Non-pigmented ciliary epithelial cell (primary cell): Measurements from ENCODE around the gene ARHGAP27.
A peak's percentile ranks its signal among the peaks of the same experiment; 100 is the strongest.
"Not testable (repeated sequence)": the region's sequence is repeated elsewhere in the genome, so short reads cannot be mapped to it uniquely, and the experiment has no call there.

Experiments used
- DNase-seq: peaks from one replicate; pipeline ENCODE4 v3.0.0-alpha.2; 2010; ENCODE audit warnings: low read depth

ARHGAP27 gene

DNA sequence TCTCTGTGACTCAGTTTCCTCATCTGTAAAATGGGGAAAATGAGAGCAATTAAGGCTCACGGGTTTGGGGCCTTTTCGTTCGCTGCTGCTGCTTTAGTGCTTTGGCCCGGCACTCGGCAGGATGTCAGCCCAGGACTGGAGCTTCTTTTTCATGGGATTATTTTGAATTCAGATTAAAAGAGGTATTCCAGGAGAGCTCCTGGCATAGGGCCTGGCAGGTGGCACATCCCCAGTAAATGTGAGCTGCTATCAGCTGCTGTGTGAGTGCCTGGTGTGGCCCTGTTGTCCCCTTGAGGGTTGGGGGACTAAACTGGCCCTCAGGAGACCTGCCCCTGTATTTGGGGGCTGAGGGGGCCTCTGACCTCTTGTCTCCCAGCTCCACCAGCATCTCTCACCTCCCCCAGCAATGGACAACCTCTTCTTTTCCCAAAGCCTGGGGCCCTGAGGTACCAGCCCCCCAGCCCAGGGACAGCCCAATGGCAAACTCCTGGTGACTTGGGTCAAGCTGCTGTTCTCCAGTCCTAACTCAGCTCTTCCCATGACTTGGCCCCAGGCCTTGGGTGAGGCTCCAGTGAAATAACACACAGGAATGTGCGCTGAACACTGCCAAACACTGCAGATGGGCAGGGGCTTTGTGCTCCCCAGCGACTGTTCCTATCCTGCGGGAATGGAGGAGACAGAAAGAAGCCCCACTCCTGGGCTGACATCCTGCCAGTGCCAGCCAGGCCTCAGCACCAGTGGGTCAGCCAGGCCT lies 14.4 kb upstream of the ARHGAP27 start:
- not testable (repeated sequence) for DNase-seq

GRCh38 chr17:45445901-45446743 lies 13.5 kb upstream of the ARHGAP27 start:
- peak; percentile 51 for DNase-seq

GRCh38 chr17:45444856-45445820 lies 12.5 kb upstream of the ARHGAP27 start:
- not testable (repeated sequence) for DNase-seq

DNA sequence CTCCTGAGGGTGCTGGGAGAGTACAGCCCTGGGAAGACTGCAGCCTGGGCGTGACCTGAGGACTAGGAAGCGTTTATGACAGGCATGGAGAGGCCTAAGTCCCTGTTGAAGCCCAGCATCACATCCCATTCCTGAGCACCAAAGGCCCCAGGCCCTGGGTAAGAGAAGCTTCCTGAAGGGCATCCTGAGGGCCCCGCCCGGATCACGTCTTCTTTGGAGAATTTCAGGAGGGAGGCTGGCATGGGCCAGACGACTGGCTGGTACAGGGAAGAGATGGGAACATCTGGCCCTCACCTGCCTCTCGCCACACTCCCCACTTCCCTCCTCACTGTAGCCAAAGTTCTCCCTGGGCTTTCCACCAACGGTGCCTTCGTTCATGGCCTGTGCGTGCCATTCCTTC lies 11.6 kb upstream of the ARHGAP27 start:
- not testable (repeated sequence) for DNase-seq

DNA sequence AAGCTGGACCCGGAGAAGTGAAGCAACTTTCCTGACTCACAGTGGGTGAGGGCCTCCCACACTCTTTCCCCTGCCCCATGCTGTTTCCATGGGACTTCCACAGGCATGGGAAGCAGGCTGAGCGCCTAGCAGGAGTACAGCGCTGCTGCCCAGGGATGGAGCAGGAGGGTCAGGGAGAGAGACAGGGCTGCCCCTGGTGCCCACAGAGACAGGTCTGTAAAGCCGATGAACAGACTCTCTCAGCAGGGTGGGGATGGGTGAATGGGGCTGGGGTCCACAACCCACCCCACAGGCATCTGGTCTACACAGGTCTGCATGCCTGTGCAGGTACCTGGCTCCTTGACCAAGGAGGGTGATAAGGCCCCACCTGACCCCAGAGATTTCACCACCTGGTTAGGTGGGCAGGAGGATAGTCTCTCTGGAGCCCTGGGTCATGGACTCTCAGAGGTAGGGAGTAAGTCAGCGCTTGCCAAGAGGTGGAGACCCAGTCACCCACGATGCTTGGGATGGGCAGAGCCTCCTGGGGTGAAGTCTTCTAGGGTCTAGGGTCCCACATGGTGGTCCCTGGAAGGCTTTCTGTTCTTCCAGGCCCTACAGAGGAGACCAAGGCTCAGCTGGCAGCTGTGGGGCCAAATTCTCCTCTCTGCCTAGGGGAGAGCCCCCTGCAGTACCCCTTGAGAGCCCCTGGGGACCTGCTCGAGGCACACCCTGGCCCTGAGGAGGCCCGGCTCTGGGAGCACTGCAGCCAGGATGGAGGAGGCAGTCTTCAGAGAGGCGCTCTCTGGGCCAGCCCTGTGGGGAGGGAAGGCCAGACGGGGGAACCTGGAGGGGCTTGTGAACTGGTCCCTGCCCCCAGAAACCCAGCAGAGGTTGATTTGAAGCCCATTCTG lies 10.9 kb upstream of the ARHGAP27 start:
- DNase-seq, result not testable (repeated sequence)

DNA sequence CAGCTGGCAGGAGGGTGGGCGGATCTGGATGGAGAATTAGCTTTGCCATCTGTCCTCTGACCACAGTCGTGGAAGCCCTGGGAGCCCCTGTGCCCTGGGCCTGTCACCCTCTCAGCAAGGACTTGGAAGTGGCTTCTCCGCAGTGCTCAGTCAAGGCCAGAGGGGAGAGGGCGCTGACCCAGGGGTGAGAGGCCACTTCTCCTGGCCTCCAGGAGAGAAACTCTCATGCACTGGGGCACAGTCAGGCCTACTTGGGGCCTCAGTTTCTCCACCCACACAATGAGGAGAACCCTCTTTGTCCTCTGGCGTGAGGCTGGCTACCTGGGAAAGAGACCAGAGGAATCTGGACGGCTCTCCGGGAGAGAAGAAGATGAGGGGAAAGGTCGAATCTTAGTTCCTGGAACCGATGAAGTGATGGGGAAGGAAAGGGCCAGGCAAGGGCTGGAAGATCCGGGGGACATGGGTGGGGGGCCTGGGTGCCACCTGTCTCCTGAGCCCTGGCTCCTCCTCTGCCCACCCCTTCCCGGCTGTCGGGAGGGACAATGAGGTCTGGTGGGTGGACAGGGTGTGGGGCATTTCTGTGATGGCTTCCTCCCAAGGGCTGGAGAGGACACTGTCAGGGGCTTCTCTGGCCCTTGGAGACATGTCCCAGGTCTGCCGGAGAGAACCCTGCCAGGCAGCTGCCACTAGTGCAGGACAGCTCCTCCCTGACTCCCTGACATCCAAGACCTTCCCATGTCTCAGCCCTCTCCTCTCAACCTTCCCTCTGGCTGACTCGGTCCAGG lies 9.0 kb upstream of the ARHGAP27 start:
- DNase-seq, result no peak

- not testable (repeated sequence) for DNase-seq
These were observed 8.3 kb upstream of the ARHGAP27 start for GRCh38 chr17:45440839-45441515.

DNA sequence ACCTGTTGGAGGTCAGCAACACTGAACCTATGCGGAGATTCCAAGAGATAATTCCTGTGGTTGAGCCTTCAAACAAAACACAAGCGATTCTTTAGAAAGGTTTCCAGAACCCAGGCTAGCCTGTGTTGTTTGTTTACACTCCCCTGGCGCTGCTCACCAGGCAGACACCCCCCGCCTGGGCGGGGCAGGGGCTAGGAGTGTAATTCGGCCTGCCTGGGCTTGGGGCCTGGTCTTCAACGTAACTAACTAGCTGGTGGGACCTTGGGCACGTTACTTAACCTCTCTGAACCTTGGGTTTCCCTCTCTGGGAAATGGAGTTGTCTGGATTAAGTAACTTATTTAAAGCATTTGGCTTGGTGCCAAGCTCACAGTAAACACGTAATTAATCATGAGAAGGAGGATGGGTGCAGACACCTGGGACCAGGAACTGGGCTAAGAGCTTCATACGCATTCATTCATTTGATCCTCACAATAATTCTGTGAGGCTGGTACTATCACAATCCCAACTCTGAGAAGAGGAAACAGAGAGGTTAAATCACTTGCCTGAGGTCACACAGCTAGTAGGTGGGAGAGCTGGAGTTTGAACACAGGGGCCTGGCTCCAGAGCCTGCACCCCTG lies 7.6 kb upstream of the ARHGAP27 start:
- DNase-seq, result no peak

DNA sequence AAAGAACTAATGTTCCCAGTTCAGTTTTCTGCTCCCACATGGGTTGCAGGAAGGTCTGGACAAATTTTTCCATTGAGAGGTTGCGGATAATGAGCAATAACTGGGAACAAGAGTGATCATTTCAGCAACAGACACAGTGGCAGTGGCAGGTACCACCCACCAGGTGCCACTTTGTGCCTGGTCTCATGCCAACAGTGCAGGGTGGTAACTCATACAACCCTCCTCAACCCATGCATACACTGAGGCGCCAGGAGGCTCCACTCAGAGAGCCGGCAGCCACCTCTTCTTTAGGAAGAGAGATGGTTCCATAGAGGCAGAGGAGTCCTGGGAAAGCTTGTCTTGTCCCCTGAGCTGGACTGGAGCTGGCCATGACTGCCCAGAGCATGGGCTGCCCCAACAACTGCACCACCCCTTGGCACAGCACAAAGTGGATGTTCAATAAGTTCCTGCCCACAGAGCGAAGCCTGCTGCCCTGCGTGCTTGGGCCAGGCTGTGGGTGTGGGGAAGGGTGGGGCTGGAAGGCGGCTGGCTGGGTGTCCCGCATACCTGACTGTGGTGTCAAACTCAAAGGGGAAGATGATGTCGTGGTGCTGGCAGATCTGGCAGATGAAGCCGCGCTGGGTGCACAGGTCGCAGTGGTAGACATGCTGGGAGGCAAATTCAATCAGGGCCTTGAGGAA lies 6.4 kb upstream of the ARHGAP27 start:
- no peak for DNase-seq

DNA sequence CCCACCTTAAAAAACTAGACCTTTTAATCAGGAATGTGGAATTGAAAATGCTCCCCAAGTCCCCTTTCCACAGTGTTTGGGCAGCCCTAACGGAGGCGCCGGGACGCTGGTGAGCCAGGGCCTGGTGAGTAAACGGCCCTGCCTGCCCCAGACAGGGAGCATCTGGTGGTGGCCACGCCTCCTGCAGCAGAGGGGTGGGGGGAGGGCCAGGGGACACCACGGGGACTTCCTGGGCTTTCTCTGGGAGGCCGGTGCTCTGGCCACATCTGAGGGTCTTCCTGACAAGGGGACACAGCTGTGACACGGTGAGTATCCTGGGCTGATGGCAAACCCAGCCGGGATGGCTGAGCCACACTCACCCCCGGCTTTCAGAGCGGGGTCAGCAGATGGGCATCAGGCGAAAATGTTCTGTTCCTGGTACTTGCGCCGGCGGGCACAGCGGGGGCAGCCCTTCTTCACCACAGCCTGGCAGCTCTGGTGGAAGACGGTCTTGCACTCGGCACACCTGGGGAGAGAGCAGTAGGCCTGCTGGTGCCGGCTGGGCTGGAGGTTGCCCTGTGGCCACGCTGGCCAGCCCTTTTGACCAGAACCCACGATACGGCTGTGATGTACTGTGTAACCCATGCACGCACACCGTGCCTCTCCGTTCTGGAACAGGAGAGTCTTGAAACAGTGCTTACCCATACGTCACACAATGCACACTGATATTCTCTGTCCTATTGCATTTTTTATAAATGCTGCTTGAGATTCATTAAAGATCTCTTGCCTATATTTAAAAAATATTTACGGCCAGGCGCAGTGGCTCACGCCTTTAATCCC lies 5.0 kb upstream of the ARHGAP27 start:
- no peak for DNase-seq

GRCh38 chr17:45436625-45437464 lies 4.2 kb upstream of the ARHGAP27 start:
- DNase-seq, result no peak

GRCh38 chr17:45436161-45436560 lies 3.5 kb upstream of the ARHGAP27 start:
- DNase-seq, result no peak

- no peak for DNase-seq
These were observed 2.8 kb upstream of the ARHGAP27 start for GRCh38 chr17:45435481-45435880.

GRCh38 chr17:45433159-45433535 lies 477 bp upstream of the ARHGAP27 start:
- no peak for DNase-seq

- no peak for DNase-seq
These were observed 902 bp downstream of the ARHGAP27 start for GRCh38 chr17:45431531-45432404.
